Gastroesophageal sphincter (tissue), 4 donors: Measurements from ENCODE around the gene PRRG3. TPM values are rescaled to one million over a fixed set of nuclear protein-coding genes. Genes with fewer than 3 reads are reported as not detected.

Source experiments
- ATAC-seq: fragments of 150-250 bp; one replicate; pipeline ENCODE4 v1.9.1; 2016; ENCODE audit warnings: mild to moderate bottlenecking, moderate library complexity
- H3K27ac ChIP-seq, 4 donors: fragments of 200-600 bp; sonication (generic) in 3 of 4; 1 replicate in 3 of 4; 2 replicates in 1 of 4; pipeline ENCODE4 v1.5.1; 2016 to 2019
- H3K27me3 ChIP-seq: fragments of 200-600 bp; sonication (generic); one replicate; pipeline ENCODE4 v1.5.1; 2019
- H3K36me3 ChIP-seq, 2 donors: fragments of 200-600 bp; sonication (generic); one replicate each; pipeline ENCODE4 v1.5.1; 2019; ENCODE audit warnings: control low read depth in 1 of 2
- H3K4me1 ChIP-seq, 3 donors: fragments of 200-600 bp; sonication (generic); 1 replicate in 2 of 3; 2 replicates in 1 of 3; pipeline ENCODE4 v1.5.1; 2016 to 2019; ENCODE audit warnings: control low read depth in 2 of 3
- H3K4me3 ChIP-seq, 2 donors: fragments of 200-600 bp; sonication (generic); one replicate each; pipeline ENCODE4 v1.5.1; 2019; ENCODE audit warnings: mild to moderate bottlenecking in 1 of 2, moderate library complexity in 1 of 2
- H3K9me3 ChIP-seq, 3 donors: fragments of 200-600 bp; sonication (generic); one replicate each; pipeline ENCODE4 v1.5.1; 2017 to 2019; ENCODE audit warnings: control low read depth in 2 of 3
- CTCF ChIP-seq, 4 experiments: fragments of 200-600 bp in 2 of 4; fragments of 450-650 bp in 2 of 4; sonication (generic) in 1 of 4; IDR thresholded peaks; one replicate each; pipeline ENCODE4 v1.5.1; 2017 to 2019; ENCODE audit warnings: antibody characterized with exemption in 4 of 4, mild to moderate bottlenecking in 2 of 4, moderate library complexity in 2 of 4
- EP300 ChIP-seq: sonication (generic); formaldehyde crosslinking; IDR thresholded peaks from one replicate; pipeline ENCODE4 v1.6.1; 2017; ENCODE audit warnings: antibody characterized with exemption, mild to moderate bottlenecking
- POLR2A ChIP-seq, 2 donors: fragments of 450-650 bp; IDR thresholded peaks; one replicate each; pipeline ENCODE4 v1.6.1; 2017; ENCODE audit warnings: antibody characterized with exemption in 2 of 2, mild to moderate bottlenecking in 2 of 2, moderate library complexity in 1 of 2
- POLR2AphosphoS5 ChIP-seq: sonication (generic); formaldehyde crosslinking; IDR thresholded peaks from one replicate; pipeline ENCODE4 v1.6.1; 2017; ENCODE audit warnings: antibody characterized with exemption
- WGBS, 2 donors: methylation state at CpG; one replicate each; pipeline ENCODE4 v1.1.5; 2018; ENCODE audit warnings: low coverage in 1 of 2; 5-methylcytosine and 5-hydroxymethylcytosine counted together
- total RNA-seq, 4 donors: library from RNA; depleted of rRNA; stranded (reverse); fragments of >200 nt; gene quantifications; one replicate each; pipeline ENCODE4 v1.1.0, GENCODE V29; 2016

PRRG3 gene
- total RNA-seq, 4 donors from 2014 or later, result 0.47 to 1.3 (median 0.71) TPM

GRCh38 chrX:151680805-151681204 is 14.5 kb upstream of the PRRG3 start:
- 20 to 30% methylated on average over 1 to 3 of the region's 4 CpGs for WGBS, 2 donors
- H3K27me3 ChIP-seq, result no peaks in the 10 kb centered on the region
- H3K4me1 ChIP-seq, result no peaks in the 10 kb centered on the region
- no peak for ATAC-seq
- H3K36me3 ChIP-seq, result no peaks in the 10 kb centered on the region
- H3K4me3 ChIP-seq, result no peak overlapping the region
- no peak for TF ChIP-seq EP300
- TF ChIP-seq CTCF (IDR thresholded peaks at IDR 0.05), result peak in 3 of 4 experiments; percentile 35 to 51 (median 42)
- no peak overlapping the region for H3K27ac ChIP-seq
- H3K9me3 ChIP-seq, result no peaks in the 10 kb centered on the region

- Histone ChIP-seq H3K4me3 (no peak overlapping the region), H3K27me3 (no peaks in the 10 kb centered on the region), H3K4me1 (no peaks in the 10 kb centered on the region), H3K27ac (no peak overlapping the region), H3K9me3 (no peaks in the 10 kb centered on the region), H3K36me3 (no peaks in the 10 kb centered on the region)
- ATAC-seq, result no peak
- TF ChIP-seq POLR2A (IDR thresholded peaks at IDR 0.05) (no peak), CTCF (IDR thresholded peaks at IDR 0.05) (no peak), EP300 (no peak), POLR2AphosphoS5 (no peak)
These were observed 7.6 kb upstream of the PRRG3 start for GRCh38 chrX:151687635-151688034.

- H3K4me1 ChIP-seq, result no peaks in the 10 kb centered on the region
- H3K27ac ChIP-seq, result no peak overlapping the region
- no peak overlapping the region for H3K4me3 ChIP-seq
- H3K36me3 ChIP-seq, result no peaks in the 10 kb centered on the region
- no peak for ATAC-seq
- TF ChIP-seq POLR2A (IDR thresholded peaks at IDR 0.05) (no peak), EP300 (no peak), POLR2AphosphoS5 (no peak), CTCF (IDR thresholded peaks at IDR 0.05) (no peak)
- no peaks in the 10 kb centered on the region for H3K9me3 ChIP-seq
- no peaks in the 10 kb centered on the region for H3K27me3 ChIP-seq
These were observed 6.6 kb upstream of the PRRG3 start for GRCh38 chrX:151688695-151689094.

GRCh38 chrX:151692825-151693224 is 2.4 kb upstream of the PRRG3 start:
- Histone ChIP-seq H3K9me3 (no peaks in the 10 kb centered on the region), H3K4me1 (peaks cover 0 to 5% (median 0%) of the 10 kb centered on the region in 3 donors), H3K27ac (no peak overlapping the region), H3K27me3 (peaks cover 14% of the 10 kb centered on the region), H3K36me3 (no peaks in the 10 kb centered on the region), H3K4me3 (no peak overlapping the region)
- WGBS, 2 donors, result 80 to 100% methylated on average over 2 of the region's 6 CpGs
- ATAC-seq, result no peak
- TF ChIP-seq CTCF (IDR thresholded peaks at IDR 0.05), result no peak
- TF ChIP-seq POLR2A (IDR thresholded peaks at IDR 0.05), result no peak
- no peak for TF ChIP-seq POLR2AphosphoS5
- no peak for TF ChIP-seq EP300

- H3K36me3 ChIP-seq, result no peaks in the 10 kb centered on the region
- 80 to 100% methylated on average over 1 to 2 of the region's 12 CpGs for WGBS, 2 donors
- no peaks in the 10 kb centered on the region for H3K9me3 ChIP-seq
- no peak for TF ChIP-seq CTCF (IDR thresholded peaks at IDR 0.05)
- no peak overlapping the region for H3K27ac ChIP-seq
- no peak for ATAC-seq
- peaks cover 0 to 5% (median 0%) of the 10 kb centered on the region in 3 donors for H3K4me1 ChIP-seq
- H3K27me3 ChIP-seq, result peaks cover 14% of the 10 kb centered on the region
- H3K4me3 ChIP-seq, result no peak overlapping the region
These were observed 1.1 kb upstream of the PRRG3 start for GRCh38 chrX:151694121-151694520.
